ENCODE measurements around the gene MAPRE3. TPM values are rescaled to one million over a fixed set of nuclear protein-coding genes. Genes with fewer than 3 reads are reported as not detected.

Gene MAPRE3
- total and polyA plus RNA-seq, 9 of the 15 experiments (the other 6 are each of a cell fraction or from before 2014, with no cell fraction given): 0.70 to 43.2 (median 12.6) TPM

DNA sequence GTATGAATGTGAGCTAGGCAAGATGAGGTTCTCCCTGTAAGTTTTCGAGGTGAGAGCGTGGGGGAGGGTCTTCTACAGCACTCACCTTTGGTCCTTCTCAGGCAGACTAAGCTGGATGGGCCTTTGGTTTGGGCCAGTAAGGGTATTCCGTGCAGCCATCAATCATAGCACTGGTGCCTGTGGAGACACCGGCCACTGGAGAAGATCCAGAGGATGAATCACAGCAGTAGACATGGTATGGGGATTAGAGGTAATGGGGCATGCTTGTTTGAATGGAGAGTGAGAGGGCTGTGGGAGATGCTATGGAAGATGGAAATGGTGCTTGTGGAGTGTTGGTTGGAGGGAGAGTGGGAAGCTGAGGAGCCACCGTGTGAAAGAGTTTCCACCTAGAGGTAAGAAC lies 16.1 kb downstream of the MAPRE3 start:
- H2AFZ ChIP-seq (ENCODE audit: low read depth, low read length): no peak overlapping the region
- ChIA-PET POLR2A (interaction anchor here (0.9 to 1.1 kb wide), 2 partner anchors 22 to 24 kb away, joined by 3 to 4 read pairs; no protein-coding TSS in a partner anchor), CTCF (ENCODE audit: low intra/inter-chr PET ratio) (no interaction called here)
- no peak for TF ChIP-seq ZNF699 (CRISPR knock-in tag; IDR thresholded peaks at IDR 0.05; ENCODE audit: insufficient replicate concordance)
- TF ChIP-seq TBP (optimal IDR thresholded peaks at IDR 0.05; ENCODE audit: low read depth, low read length): no peak
- TF ChIP-seq STAT6 (CRISPR knock-in tag; IDR thresholded peaks at IDR 0.05): no peak
- no peak for TF ChIP-seq HDAC2 (IDR thresholded peaks at IDR 0.05)
- no peak for TF ChIP-seq ZNF134 (CRISPR knock-in tag; conservative IDR thresholded peaks at IDR 0.05)
- no peak for TF ChIP-seq TEAD2 (tag; IDR thresholded peaks at IDR 0.05)
- TF ChIP-seq, protein P1, sequence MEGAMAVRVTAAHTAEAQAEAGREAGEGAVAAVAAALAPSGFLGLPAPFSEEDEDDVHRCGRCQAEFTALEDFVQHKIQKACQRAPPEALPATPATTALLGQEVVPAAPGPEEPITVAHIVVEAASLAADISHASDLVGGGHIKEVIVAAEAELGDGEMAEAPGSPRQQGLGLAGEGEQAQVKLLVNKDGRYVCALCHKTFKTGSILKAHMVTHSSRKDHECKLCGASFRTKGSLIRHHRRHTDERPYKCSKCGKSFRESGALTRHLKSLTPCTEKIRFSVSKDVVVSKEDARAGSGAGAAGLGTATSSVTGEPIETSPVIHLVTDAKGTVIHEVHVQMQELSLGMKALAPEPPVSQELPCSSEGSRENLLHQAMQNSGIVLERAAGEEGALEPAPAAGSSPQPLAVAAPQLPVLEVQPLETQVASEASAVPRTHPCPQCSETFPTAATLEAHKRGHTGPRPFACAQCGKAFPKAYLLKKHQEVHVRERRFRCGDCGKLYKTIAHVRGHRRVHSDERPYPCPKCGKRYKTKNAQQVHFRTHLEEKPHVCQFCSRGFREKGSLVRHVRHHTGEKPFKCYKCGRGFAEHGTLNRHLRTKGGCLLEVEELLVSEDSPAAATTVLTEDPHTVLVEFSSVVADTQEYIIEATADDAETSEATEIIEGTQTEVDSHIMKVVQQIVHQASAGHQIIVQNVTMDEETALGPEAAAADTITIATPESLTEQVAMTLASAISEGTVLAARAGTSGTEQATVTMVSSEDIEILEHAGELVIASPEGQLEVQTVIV (CRISPR knock-in tag; IDR thresholded peaks at IDR 0.05; ENCODE audit: borderline replicate concordance): no peak
- TF ChIP-seq, protein P2, sequence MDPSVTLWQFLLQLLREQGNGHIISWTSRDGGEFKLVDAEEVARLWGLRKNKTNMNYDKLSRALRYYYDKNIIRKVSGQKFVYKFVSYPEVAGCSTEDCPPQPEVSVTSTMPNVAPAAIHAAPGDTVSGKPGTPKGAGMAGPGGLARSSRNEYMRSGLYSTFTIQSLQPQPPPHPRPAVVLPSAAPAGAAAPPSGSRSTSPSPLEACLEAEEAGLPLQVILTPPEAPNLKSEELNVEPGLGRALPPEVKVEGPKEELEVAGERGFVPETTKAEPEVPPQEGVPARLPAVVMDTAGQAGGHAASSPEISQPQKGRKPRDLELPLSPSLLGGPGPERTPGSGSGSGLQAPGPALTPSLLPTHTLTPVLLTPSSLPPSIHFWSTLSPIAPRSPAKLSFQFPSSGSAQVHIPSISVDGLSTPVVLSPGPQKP (CRISPR knock-in tag; IDR thresholded peaks at IDR 0.05): no peak
- no peak for TF ChIP-seq ILF3 (IDR thresholded peaks at IDR 0.05; ENCODE audit: borderline replicate concordance)
- TF ChIP-seq, protein P3, sequence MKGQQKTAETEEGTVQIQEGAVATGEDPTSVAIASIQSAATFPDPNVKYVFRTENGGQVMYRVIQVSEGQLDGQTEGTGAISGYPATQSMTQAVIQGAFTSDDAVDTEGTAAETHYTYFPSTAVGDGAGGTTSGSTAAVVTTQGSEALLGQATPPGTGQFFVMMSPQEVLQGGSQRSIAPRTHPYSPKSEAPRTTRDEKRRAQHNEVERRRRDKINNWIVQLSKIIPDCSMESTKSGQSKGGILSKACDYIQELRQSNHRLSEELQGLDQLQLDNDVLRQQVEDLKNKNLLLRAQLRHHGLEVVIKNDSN (CRISPR knock-in tag; IDR thresholded peaks at IDR 0.05): no peak
- FAIRE-seq: no peak
- no peaks in the 10 kb centered on the region for H3K9me3 ChIP-seq (replicated peaks; ENCODE audit: control insufficient read depth, insufficient read depth, low read depth, low read length)
- no peak for DNase-seq (ENCODE audit: extremely low read depth in 1 of 4, low spot score in 3 of 4)
- H3K9ac ChIP-seq (ENCODE audit: insufficient read depth in 1 of 2, low read depth in 2 of 2, low read length in 2 of 2): no peak overlapping the region
- H3K4me1 ChIP-seq (replicated peaks in 1 of 2; ENCODE audit: control insufficient read depth in 2 of 2, insufficient read depth in 2 of 2, low read length in 2 of 2): peaks cover 4 to 16% of the 10 kb centered on the region in 2 experiments; a peak in 3 of 5 replicates
- H3K36me3 ChIP-seq (ENCODE audit: control insufficient read depth, insufficient read depth, low read length): peaks cover 33% of the 10 kb centered on the region
- H3K9me1 ChIP-seq (ENCODE audit: control insufficient read depth, insufficient read depth, low read length): no peaks in the 10 kb centered on the region
- no TSS peak for BruUV-seq (replicated peaks)
- ATAC-seq: no peak
- no peak overlapping the region for H3K4me2 ChIP-seq (ENCODE audit: insufficient read depth, low read length)
- no peaks in the 10 kb centered on the region for H3K27me3 ChIP-seq (ENCODE audit: control insufficient read depth in 2 of 2, insufficient read depth in 2 of 2, low read length in 2 of 2)
- no peak overlapping the region for H3K4me3 ChIP-seq
- no peak overlapping the region for H3K27ac ChIP-seq (ENCODE audit: extremely low read depth, low read depth, low read length)
- H4K20me1 ChIP-seq (replicated peaks; ENCODE audit: control insufficient read depth, insufficient read depth, low read length): 0 out of 2 replicates have a peak, but pooled peaks cover 7% of the 10 kb centered on the region
- intact Hi-C loops (cut with micrococcal nuclease): no loop called here
- in situ Hi-C loops (cut with MboI): no loop called here
- H3K79me2 ChIP-seq (ENCODE audit: control insufficient read depth, insufficient read depth, low read length): peaks cover 32% of the 10 kb centered on the region
- WGBS (ENCODE audit: insufficient coverage, low coverage, missing lambda C conversion rate): 67% methylated on average over 5 of the region's 5 CpGs

Measured in K562 (cell line).